ENCODE measurements around the gene HCRT. TPM values are rescaled to one million over a fixed set of nuclear protein-coding genes. Genes with fewer than 3 reads are reported as not detected.

Gene HCRT
- polyA plus RNA-seq, 1 of the 3 experiments (the other 2 are of a cell fraction): not detected

DNA sequence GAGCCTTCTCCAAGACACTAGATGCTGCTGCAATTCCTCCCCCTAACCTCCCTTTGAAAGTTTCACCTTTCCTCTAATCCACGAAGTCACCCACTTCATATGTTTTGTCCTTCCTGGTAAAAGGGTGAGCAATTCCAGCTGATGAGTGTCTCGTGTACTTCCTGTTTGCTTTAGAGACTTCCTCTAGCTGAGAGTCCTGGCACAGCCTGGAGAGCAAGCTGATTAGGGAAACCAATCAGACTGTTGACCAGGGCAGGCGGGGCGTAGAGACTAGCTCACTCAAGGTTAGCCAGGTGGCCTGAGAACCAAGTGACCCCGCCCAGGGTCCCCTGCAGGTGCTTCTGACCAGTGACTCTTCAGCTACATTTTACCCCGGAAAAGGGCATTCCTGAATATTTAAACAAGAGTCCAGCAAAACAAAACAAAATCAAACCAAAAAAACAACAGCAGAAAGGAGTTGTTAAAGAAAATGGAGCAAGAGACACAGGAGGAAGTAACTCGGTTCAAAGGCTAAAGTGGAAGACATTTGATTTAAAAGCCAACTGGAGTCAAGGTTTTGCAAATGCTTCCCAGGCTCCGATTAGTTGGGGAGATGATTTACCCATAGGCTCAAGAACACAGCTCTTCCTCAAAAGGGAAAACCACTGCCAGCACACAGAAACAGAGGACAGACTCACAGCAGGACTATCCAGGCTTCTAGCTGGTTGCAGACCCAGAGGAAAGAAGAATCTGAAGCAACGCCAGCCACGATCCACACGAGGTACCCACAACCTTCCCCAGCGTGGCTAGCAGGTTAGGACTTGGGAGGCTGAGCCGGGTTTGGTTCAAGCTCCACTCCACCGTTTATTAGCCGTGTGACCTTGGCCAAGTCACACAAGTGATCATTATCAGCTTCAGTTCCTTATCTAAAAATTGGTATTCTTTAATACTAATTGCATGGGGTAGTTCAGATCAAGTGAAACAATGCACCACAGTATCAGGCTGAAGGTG lies 49.3 kb downstream of the HCRT start (continued):
- TF ChIP-seq, protein P1, sequence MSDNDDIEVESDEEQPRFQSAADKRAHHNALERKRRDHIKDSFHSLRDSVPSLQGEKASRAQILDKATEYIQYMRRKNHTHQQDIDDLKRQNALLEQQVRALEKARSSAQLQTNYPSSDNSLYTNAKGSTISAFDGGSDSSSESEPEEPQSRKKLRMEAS (IDR thresholded peaks at IDR 0.05; ENCODE audit: low read depth): no peak

DNA sequence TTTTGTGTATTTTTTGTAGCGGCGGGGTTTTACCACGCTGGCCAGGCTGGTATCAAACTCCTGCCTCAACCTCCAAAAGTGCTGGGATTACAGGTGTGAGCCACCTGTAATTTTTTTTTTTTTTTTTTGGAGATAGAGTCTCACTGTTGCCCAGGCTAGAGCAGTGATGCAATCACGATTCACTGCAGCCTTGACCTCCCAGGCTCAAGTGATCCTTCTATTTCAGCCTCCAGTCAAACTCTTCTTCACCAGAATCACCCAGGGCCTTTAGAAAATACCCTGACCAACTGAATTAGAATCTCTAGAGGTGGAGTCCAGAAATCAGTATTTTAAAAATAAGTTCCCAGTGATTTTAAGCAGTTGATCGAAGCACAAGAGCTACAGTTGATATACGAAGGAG lies 50.1 kb downstream of the HCRT start:
- Histone ChIP-seq H3K4me2 (no peak overlapping the region), H3F3A (replicated peaks; ENCODE audit: insufficient read depth) (peaks cover 6% of the 10 kb centered on the region), H3K27ac (ENCODE audit: low read depth in 2 of 2, low read length in 1 of 2) (0 out of 4 replicates have a peak overlapping the region, but pooled peaks of 1 of the 2 experiments have one; percentile 12), H4K20me1 (ENCODE audit: insufficient read depth) (peaks cover 69% of the 10 kb centered on the region), H3K79me2 (ENCODE audit: insufficient read depth) (peaks cover 97% of the 10 kb centered on the region), H3K9ac (no peak overlapping the region), H2AFZ (ENCODE audit: low read depth) (no peak overlapping the region), H3K9me2 (no peaks in the 10 kb centered on the region), H3K36me3 (replicated peaks in 1 of 2; ENCODE audit: control insufficient read depth in 1 of 2, insufficient read depth in 2 of 2, low read length in 1 of 2) (peaks cover 15 to 18% of the 10 kb centered on the region in 2 experiments), H3K4me1 (ENCODE audit: control insufficient read depth in 1 of 2, insufficient read depth in 2 of 2, low read depth in 1 of 2, low read length in 1 of 2) (peaks cover 23 to 29% of the 10 kb centered on the region in 2 experiments; a peak in 3 of 4 replicates), H3K27me3 (ENCODE audit: insufficient read depth) (no peaks in the 10 kb centered on the region), H3K9me3 (no peaks in the 10 kb centered on the region), H3K4me3 (ENCODE audit: low read depth in 2 of 2, low read length in 1 of 2) (no peak overlapping the region)
- 86% methylated on average over 6 of the region's 6 CpGs for WGBS (ENCODE audit: low lambda C conversion rate)
- no peak for TF ChIP-seq GATA2 (CRISPR knock-in tag; IDR thresholded peaks at IDR 0.05)
- TF ChIP-seq, protein P2, sequence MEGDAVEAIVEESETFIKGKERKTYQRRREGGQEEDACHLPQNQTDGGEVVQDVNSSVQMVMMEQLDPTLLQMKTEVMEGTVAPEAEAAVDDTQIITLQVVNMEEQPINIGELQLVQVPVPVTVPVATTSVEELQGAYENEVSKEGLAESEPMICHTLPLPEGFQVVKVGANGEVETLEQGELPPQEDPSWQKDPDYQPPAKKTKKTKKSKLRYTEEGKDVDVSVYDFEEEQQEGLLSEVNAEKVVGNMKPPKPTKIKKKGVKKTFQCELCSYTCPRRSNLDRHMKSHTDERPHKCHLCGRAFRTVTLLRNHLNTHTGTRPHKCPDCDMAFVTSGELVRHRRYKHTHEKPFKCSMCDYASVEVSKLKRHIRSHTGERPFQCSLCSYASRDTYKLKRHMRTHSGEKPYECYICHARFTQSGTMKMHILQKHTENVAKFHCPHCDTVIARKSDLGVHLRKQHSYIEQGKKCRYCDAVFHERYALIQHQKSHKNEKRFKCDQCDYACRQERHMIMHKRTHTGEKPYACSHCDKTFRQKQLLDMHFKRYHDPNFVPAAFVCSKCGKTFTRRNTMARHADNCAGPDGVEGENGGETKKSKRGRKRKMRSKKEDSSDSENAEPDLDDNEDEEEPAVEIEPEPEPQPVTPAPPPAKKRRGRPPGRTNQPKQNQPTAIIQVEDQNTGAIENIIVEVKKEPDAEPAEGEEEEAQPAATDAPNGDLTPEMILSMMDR (IDR thresholded peaks at IDR 0.05): no peak
- no peak for TF ChIP-seq RXRA (IDR thresholded peaks at IDR 0.05; ENCODE audit: borderline replicate concordance, low read depth)
- TF ChIP-seq EP300 (IDR thresholded peaks at IDR 0.05; ENCODE audit: borderline replicate concordance in 1 of 2, low read depth in 1 of 2, low read length in 1 of 2): no peak
- TF ChIP-seq MEF2A (IDR thresholded peaks at IDR 0.05; ENCODE audit: borderline replicate concordance, low read depth): no peak
- no peak for TF ChIP-seq FOXJ3 (CRISPR knock-in tag; IDR thresholded peaks at IDR 0.05)
- no peak for TF ChIP-seq TEAD4 (IDR thresholded peaks at IDR 0.05; ENCODE audit: borderline replicate concordance, insufficient read depth)
- no peak for TF ChIP-seq GABPA (IDR thresholded peaks at IDR 0.05; ENCODE audit: low read depth)
- no peak for TF ChIP-seq NRF1 (IDR thresholded peaks at IDR 0.05; ENCODE audit: low read depth, low read length)
- TF ChIP-seq RAD21 (IDR thresholded peaks at IDR 0.05; ENCODE audit: low read length): no peak
- TF ChIP-seq EZH2phosphoT487 (IDR thresholded peaks at IDR 0.05; ENCODE audit: borderline replicate concordance, low read depth): no peak
- no peak for TF ChIP-seq RFX5 (IDR thresholded peaks at IDR 0.05; ENCODE audit: low read length)
- TF ChIP-seq RCOR1 (IDR thresholded peaks at IDR 0.05; ENCODE audit: low read length): no peak
- TF ChIP-seq, protein P3, sequence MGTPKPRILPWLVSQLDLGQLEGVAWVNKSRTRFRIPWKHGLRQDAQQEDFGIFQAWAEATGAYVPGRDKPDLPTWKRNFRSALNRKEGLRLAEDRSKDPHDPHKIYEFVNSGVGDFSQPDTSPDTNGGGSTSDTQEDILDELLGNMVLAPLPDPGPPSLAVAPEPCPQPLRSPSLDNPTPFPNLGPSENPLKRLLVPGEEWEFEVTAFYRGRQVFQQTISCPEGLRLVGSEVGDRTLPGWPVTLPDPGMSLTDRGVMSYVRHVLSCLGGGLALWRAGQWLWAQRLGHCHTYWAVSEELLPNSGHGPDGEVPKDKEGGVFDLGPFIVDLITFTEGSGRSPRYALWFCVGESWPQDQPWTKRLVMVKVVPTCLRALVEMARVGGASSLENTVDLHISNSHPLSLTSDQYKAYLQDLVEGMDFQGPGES (IDR thresholded peaks at IDR 0.05; ENCODE audit: low read depth, low read length): no peak
- DNase-seq: no peak
- ChIA-PET POLR2A (interaction anchor here (0.9 kb wide), 1 partner anchor 14 kb away, joined by 3 read pairs; the partner anchor contains the start of gene KAT2A), CTCF (interaction anchor here (2.9 kb wide), 1 partner anchor 46 kb away, joined by 13 read pairs; the partner anchor contains the start of gene KCNH4)

Other genes with a start within 250 kb of the HCRT start
- gene CNP, start 218.7 kb downstream of the HCRT start, polyA plus RNA-seq (2012; rRNA removed): 44.8 and 54.8 TPM in 2 replicates
- gene DNAJC7, start 168.0 kb downstream of the HCRT start, polyA plus RNA-seq (2012; rRNA removed): 38.8 and 48.5 TPM in 2 replicates
- 89.8 and 91.8 TPM in 2 replicates for gene NKIRAS2, start 165.4 kb downstream of the HCRT start, polyA plus RNA-seq (2012; rRNA removed)
- gene C17orf113, start 134.9 kb downstream of the HCRT start, polyA plus RNA-seq (2012; rRNA removed): 0.44 and 0.52 TPM in 2 replicates
- 0.05 and 0.13 TPM in 2 replicates for gene ZNF385C, start 87.0 kb downstream of the HCRT start, polyA plus RNA-seq (2012; rRNA removed)
- 1.2 and 1.6 TPM in 2 replicates for gene DHX58, start 72.7 kb downstream of the HCRT start, polyA plus RNA-seq (2012; rRNA removed)
- gene KAT2A, start 64.1 kb downstream of the HCRT start, polyA plus RNA-seq (2012; rRNA removed): 45.1 and 58.6 TPM in 2 replicates
- gene HSPB9, start 62.6 kb downstream of the HCRT start, polyA plus RNA-seq (2012; rRNA removed): 0.03 and 0.05 TPM in 2 replicates
- 257 and 285 TPM in 2 replicates for gene RAB5C, start 30.5 kb downstream of the HCRT start, polyA plus RNA-seq (2012; rRNA removed)
- 0.46 and 0.57 TPM in 2 replicates for gene KCNH4, start 4.3 kb downstream of the HCRT start, polyA plus RNA-seq (2012; rRNA removed)
- gene GHDC, start 9.0 kb upstream of the HCRT start, polyA plus RNA-seq (2012; rRNA removed): 15.8 and 18.0 TPM in 2 replicates
- gene STAT5B, start 90.9 kb upstream of the HCRT start, polyA plus RNA-seq (2012; rRNA removed): 23.6 and 27.7 TPM in 2 replicates
- gene STAT5A, start 103.0 kb upstream of the HCRT start, polyA plus RNA-seq (2012; rRNA removed): 1.4 and 2.3 TPM in 2 replicates
- gene STAT3, start 203.0 kb upstream of the HCRT start, polyA plus RNA-seq (2012; rRNA removed): 35.7 and 38.7 TPM in 2 replicates
- 264 and 290 TPM in 2 replicates for gene CAVIN1, start 237.8 kb upstream of the HCRT start, polyA plus RNA-seq (2012; rRNA removed)